ENCODE measurements around the gene CIT.
A peak's percentile ranks its signal among the peaks of the same experiment; 100 is the strongest.
"Not testable (repeated sequence)": the region's sequence is repeated elsewhere in the genome, so short reads cannot be mapped to it uniquely, and the experiment has no call there.

Gene CIT

GRCh38 chr12:119672194-119672593 is 204.9 kb downstream of the CIT start:
- DNase-seq = no peak

GRCh38 chr12:119671070-119671469 is 206.1 kb downstream of the CIT start:
- DNase-seq = peak; percentile 33

GRCh38 chr12:119669744-119670472 is 207.2 kb downstream of the CIT start:
- DNase-seq = no peak

GRCh38 chr12:119668324-119668841 is 208.7 kb downstream of the CIT start:
- peak; percentile 17 for DNase-seq

- peak; percentile 99 for DNase-seq
Measured at GRCh38 chr12:119667577-119668323, 209.4 kb downstream of the CIT start, which contains the start of gene PRKAB1. PRKAB1 (plus strand) TSS chr12:119668133; CDS start chr12:119668245, 112 bp downstream.

GRCh38 chr12:119666900-119667576 is 210.1 kb downstream of the CIT start:
- DNase-seq = peak; percentile 39

GRCh38 chr12:119666226-119666795 is 210.8 kb downstream of the CIT start:
- peak; percentile 56 for DNase-seq

- no peak for DNase-seq
Measured at GRCh38 chr12:119665164-119665929, 211.8 kb downstream of the CIT start.

- DNase-seq = no peak
Measured at GRCh38 chr12:119664642-119665041, 212.5 kb downstream of the CIT start.

- no peak for DNase-seq
Measured at GRCh38 chr12:119661882-119662281, 215.2 kb downstream of the CIT start.

- DNase-seq = peak; percentile 49
Measured at GRCh38 chr12:119660076-119660475, 217.0 kb downstream of the CIT start.

- DNase-seq = peak; percentile 55
Measured at GRCh38 chr12:119659289-119659897, 217.7 kb downstream of the CIT start.

- not testable (repeated sequence) for DNase-seq
Measured at GRCh38 chr12:119658166-119658565, 219.0 kb downstream of the CIT start.

GRCh38 chr12:119657001-119657400 is 220.1 kb downstream of the CIT start:
- DNase-seq = not testable (repeated sequence)

GRCh38 chr12:119652665-119653064 is 224.5 kb downstream of the CIT start:
- no peak for DNase-seq

GRCh38 chr12:119649202-119649808 is 227.8 kb downstream of the CIT start:
- DNase-seq = peak; percentile 15

GRCh38 chr12:119645535-119646059 is 231.5 kb downstream of the CIT start:
- no peak for DNase-seq

GRCh38 chr12:119644930-119645329 is 232.2 kb downstream of the CIT start:
- no peak for DNase-seq

- no peak for DNase-seq
Measured at GRCh38 chr12:119642986-119643385, 234.1 kb downstream of the CIT start.
